ENCODE results near the gene SMYD3. TPM values are rescaled to one million over a fixed set of nuclear protein-coding genes. Genes with fewer than 3 reads are reported as not detected.

The SMYD3 gene
- total RNA-seq, 2 donors from 2014 or later, result 13.5 to 20.8 TPM

- Histone ChIP-seq H3K9me3 (no peaks in the 10 kb centered on the region), H3K4me1 (no peaks in the 10 kb centered on the region), H3K27me3 (no peaks in the 10 kb centered on the region), H3K36me3 (replicated peaks in 1 of 2; ENCODE audit: insufficient read depth in 1 of 2, low read depth in 2 of 2) (no peaks in the 10 kb centered on the region), H3K4me3 (no peak overlapping the region), H3K27ac (no peak overlapping the region)
- 87 to 89% methylated on average over 9 of the region's 9 CpGs for WGBS, 2 donors
- intact Hi-C loops (cut with DNase I), result no loop called here
- ATAC-seq (no peak), DNase-seq (no peak)
- TF ChIP-seq CTCF (IDR thresholded peaks at IDR 0.05) (no peak), POLR2A (IDR thresholded peaks at IDR 0.05) (no peak)
These were observed 347.5 kb downstream of the SMYD3 start for GRCh38 chr1:246159279-246160227.

- no peaks in the 10 kb centered on the region for H3K9me3 ChIP-seq
- no peaks in the 10 kb centered on the region for H3K36me3 ChIP-seq (replicated peaks in 1 of 2; ENCODE audit: insufficient read depth in 1 of 2, low read depth in 2 of 2)
- WGBS, 2 donors, result 68 to 82% methylated on average over 2 of the region's 2 CpGs
- H3K4me1 ChIP-seq, result no peaks in the 10 kb centered on the region
- intact Hi-C loops (cut with DNase I), result no loop called here
- H3K4me3 ChIP-seq, result no peak overlapping the region
- ATAC-seq (no peak), DNase-seq (no peak)
- TF ChIP-seq POLR2A (IDR thresholded peaks at IDR 0.05) (no peak), CTCF (IDR thresholded peaks at IDR 0.05) (no peak)
- H3K27me3 ChIP-seq, result no peaks in the 10 kb centered on the region
- H3K27ac ChIP-seq, result no peak overlapping the region
These were observed 348.9 kb downstream of the SMYD3 start for GRCh38 chr1:246158131-246158530.

- H3K27me3 ChIP-seq, result no peaks in the 10 kb centered on the region
- no peak overlapping the region for H3K4me3 ChIP-seq
- ATAC-seq, result no peak
- H3K4me1 ChIP-seq, result no peaks in the 10 kb centered on the region
- TF ChIP-seq POLR2A (IDR thresholded peaks at IDR 0.05), result no peak
- TF ChIP-seq CTCF (IDR thresholded peaks at IDR 0.05), result no peak
- H3K27ac ChIP-seq, result no peak overlapping the region
- H3K9me3 ChIP-seq, result no peaks in the 10 kb centered on the region
- intact Hi-C loops (cut with DNase I), result no loop called here
- 73 to 97% methylated on average over 2 of the region's 2 CpGs for WGBS, 2 donors
- DNase-seq, result no peak
- H3K36me3 ChIP-seq (replicated peaks in 1 of 2; ENCODE audit: insufficient read depth in 1 of 2, low read depth in 2 of 2), result no peaks in the 10 kb centered on the region
These were observed 349.6 kb downstream of the SMYD3 start for GRCh38 chr1:246157516-246157915.

- intact Hi-C loops (cut with DNase I), result no loop called here
- 95 to 96% methylated on average over 12 of the region's 12 CpGs for WGBS, 2 donors
- no peak for TF ChIP-seq CTCF (IDR thresholded peaks at IDR 0.05)
- TF ChIP-seq POLR2A (IDR thresholded peaks at IDR 0.05), result no peak
- Histone ChIP-seq H3K27ac (no peak overlapping the region), H3K9me3 (no peaks in the 10 kb centered on the region), H3K4me3 (no peak overlapping the region), H3K4me1 (no peaks in the 10 kb centered on the region), H3K27me3 (no peaks in the 10 kb centered on the region), H3K36me3 (replicated peaks in 1 of 2; ENCODE audit: insufficient read depth in 1 of 2, low read depth in 2 of 2) (no peaks in the 10 kb centered on the region)
- no peak for ATAC-seq
- DNase-seq, result no peak
These were observed 350.2 kb downstream of the SMYD3 start for GRCh38 chr1:246156847-246157246.

GRCh38 chr1:246155923-246156322 is 351.2 kb downstream of the SMYD3 start:
- WGBS, 2 donors, result 83 to 84% methylated on average over 4 of the region's 4 CpGs
- H3K4me1 ChIP-seq, result no peaks in the 10 kb centered on the region
- no peak for DNase-seq
- TF ChIP-seq POLR2A (IDR thresholded peaks at IDR 0.05), result no peak
- no peak for TF ChIP-seq CTCF (IDR thresholded peaks at IDR 0.05)
- no peak for ATAC-seq
- no peaks in the 10 kb centered on the region for H3K36me3 ChIP-seq (replicated peaks in 1 of 2; ENCODE audit: insufficient read depth in 1 of 2, low read depth in 2 of 2)
- H3K27me3 ChIP-seq, result no peaks in the 10 kb centered on the region
- intact Hi-C loops (cut with DNase I), result no loop called here
- H3K4me3 ChIP-seq, result no peak overlapping the region
- H3K27ac ChIP-seq, result no peak overlapping the region
- H3K9me3 ChIP-seq, result no peaks in the 10 kb centered on the region
